ENCODE results near the gene MMP24OS.

Gene MMP24OS

DNA sequence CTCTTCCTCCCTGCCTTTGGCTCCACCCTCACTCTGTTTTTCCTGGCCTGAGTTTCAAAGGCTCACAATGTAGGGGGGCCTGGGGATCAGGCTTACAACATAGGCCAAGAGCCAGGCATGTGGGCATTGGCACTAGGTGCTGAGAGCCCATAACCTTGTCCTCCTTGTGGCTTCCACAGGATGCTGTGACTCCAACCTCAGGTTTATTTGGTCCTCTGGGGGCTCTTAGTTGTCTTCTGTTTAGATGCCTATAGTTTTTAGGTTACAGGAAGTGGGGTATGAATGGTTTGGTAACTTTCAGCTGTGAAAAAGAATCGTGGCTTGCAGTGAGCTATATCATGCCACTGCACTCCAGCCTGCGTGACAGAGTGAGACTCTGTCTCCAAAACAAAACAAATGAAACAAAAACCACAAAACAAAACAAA is 25.9 kb downstream of the MMP24OS start:
- TF ChIP-seq, protein P1, sequence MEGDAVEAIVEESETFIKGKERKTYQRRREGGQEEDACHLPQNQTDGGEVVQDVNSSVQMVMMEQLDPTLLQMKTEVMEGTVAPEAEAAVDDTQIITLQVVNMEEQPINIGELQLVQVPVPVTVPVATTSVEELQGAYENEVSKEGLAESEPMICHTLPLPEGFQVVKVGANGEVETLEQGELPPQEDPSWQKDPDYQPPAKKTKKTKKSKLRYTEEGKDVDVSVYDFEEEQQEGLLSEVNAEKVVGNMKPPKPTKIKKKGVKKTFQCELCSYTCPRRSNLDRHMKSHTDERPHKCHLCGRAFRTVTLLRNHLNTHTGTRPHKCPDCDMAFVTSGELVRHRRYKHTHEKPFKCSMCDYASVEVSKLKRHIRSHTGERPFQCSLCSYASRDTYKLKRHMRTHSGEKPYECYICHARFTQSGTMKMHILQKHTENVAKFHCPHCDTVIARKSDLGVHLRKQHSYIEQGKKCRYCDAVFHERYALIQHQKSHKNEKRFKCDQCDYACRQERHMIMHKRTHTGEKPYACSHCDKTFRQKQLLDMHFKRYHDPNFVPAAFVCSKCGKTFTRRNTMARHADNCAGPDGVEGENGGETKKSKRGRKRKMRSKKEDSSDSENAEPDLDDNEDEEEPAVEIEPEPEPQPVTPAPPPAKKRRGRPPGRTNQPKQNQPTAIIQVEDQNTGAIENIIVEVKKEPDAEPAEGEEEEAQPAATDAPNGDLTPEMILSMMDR (IDR thresholded peaks at IDR 0.05; ENCODE audit: control insufficient read depth, insufficient read depth, low read depth, low read length, missing control alignments): no peak
- no peak for DNase-seq (ENCODE audit: low read depth)

DNA sequence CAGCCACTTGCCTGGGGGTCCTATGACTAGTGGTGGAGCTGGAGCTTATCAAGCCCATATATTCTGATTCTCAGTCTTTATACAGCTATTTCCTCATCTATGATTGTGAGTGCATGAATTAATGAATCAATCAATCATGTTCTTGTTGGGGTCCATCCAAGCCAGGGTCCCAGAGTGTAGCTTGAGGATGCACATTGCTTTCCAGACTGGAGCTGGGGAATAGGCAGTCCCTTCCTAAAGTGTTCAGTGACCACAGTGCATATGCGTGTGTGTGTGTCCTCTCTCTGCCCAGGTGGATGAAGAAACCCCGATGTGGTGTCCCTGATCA is 26.3 kb downstream of the MMP24OS start:
- no peak overlapping the region for H3K4me3 ChIP-seq (ENCODE audit: control insufficient read depth, low read depth, low read length)
- TF ChIP-seq, protein P1 (IDR thresholded peaks at IDR 0.05; ENCODE audit: control insufficient read depth, insufficient read depth, low read depth, low read length, missing control alignments): no peak
- no peak for DNase-seq (ENCODE audit: low read depth)

More for the DNA sequence above, 25.9 kb downstream of the MMP24OS start:
- H3K4me3 ChIP-seq (ENCODE audit: control insufficient read depth, low read depth, low read length): no peak overlapping the region

DNA sequence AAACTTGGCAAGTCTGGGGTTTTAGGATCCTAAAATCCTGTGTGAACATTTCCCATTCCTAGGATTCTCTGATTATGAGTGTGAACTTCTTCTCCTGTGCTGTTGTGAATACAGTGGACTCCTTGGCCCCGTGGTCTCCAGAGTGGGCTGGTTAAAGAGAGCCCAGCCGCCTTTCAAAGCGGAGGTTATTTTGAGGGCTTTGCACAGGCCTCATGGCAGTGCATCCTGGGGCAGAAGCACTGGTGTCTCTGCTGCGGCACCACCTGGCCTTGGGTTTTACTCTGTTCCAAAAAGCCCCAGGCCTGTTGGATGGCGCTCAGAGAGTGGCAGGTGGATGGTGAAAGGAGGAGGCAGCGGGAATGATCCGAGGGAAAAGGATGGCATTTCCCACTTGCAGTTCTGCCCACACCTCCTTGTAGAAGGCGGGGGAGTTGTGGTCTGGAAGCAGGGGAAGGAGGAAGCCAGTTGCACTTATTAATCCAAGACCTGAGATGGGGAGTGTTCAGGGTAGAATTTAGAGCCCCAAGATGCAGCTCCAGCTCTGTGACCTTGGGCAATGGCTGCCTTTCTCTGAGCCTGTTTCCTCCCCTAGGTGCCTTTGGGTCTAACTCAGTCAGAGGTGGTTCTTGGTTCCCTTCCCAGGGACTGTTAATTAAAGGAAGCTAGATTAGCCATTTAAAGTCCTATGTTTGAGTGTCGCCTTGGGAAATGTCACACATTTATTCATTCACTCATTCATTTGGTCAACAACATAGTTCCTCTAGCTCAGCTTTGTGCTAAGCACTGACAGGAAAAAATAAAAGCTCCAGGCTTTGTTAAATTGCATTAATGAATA is 29.1 kb downstream of the MMP24OS start:
- DNase-seq (ENCODE audit: low read depth): no peak
- no peak overlapping the region for H3K4me3 ChIP-seq (ENCODE audit: control insufficient read depth, low read depth, low read length)
- TF ChIP-seq, protein P1 (IDR thresholded peaks at IDR 0.05; ENCODE audit: control insufficient read depth, insufficient read depth, low read depth, low read length, missing control alignments): no peak

DNA sequence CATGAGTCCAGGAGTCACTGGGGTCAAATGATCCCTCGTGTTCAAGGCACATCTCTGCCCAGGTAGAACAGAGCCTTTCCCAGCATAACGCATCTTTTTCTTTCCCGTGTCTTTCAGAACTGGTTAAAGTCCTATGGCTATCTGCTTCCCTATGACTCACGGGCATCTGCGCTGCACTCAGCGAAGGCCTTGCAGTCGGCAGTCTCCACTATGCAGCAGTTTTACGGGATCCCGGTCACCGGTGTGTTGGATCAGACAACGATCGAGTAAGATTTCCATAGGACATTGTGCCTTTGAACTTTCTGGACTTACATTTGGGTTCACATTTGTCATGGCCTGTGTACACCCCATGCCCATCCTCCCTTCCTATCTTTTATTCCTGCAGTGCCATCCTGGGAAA is 31.2 kb downstream of the MMP24OS start:
- H3K4me3 ChIP-seq (ENCODE audit: control insufficient read depth, low read depth, low read length): no peak overlapping the region
- TF ChIP-seq, protein P1 (IDR thresholded peaks at IDR 0.05; ENCODE audit: control insufficient read depth, insufficient read depth, low read depth, low read length, missing control alignments): no peak
- no peak for DNase-seq (ENCODE audit: low read depth)

DNA sequence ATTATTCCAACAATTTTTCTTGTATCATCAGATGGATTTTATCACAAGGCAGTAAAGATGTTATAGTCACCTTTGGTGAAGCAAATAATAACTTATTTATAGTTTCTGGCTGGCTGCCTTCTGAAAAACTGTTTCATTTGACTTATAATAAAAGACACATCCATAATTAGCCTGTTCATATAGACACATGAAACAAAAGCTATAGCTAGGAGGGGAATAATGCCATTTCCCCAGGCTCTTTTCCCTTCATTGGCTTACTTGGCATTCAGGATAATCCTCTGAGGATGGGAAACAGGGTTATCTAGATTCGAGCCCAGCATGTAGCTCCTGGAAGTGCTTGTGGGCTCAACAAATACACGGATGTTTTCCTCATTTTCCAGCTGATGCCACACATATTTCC is 33.9 kb downstream of the MMP24OS start:
- no peak for DNase-seq (ENCODE audit: low read depth)
- no peak overlapping the region for H3K4me3 ChIP-seq (ENCODE audit: control insufficient read depth, low read depth, low read length)
- TF ChIP-seq, protein P1 (IDR thresholded peaks at IDR 0.05; ENCODE audit: control insufficient read depth, insufficient read depth, low read depth, low read length, missing control alignments): no peak

DNA sequence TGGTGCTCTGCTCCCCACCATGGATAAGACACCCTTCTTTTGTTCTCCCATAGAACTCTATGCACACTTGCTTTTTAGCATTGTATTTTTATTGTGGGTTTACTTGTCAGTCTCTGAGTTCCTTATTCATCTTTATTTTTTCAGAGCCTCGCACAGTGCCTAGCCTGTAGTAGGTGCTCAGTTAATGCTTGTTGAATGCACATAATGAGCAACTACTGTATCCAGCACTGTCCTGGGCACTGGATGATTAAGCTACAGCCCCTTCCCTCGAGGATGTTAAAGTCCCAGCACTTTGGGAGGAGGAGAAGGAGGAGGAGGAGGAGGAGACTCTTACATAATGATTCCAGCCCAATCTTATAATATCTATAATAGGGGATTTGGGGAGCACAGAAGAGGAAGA is 34.6 kb downstream of the MMP24OS start:
- H3K4me3 ChIP-seq (ENCODE audit: control insufficient read depth, low read depth, low read length): no peak overlapping the region

More for the DNA sequence above, 34.6 kb downstream of the MMP24OS start:
- no peak for DNase-seq (ENCODE audit: low read depth)
- TF ChIP-seq, protein P1 (IDR thresholded peaks at IDR 0.05; ENCODE audit: control insufficient read depth, insufficient read depth, low read depth, low read length, missing control alignments): no peak

Data from AG09309 (cell line).